GM12878 (cell line): ENCODE data around the gene CORO7.

Experiments
- DPF2 ChIP-seq: fragments of 450-650 bp; IDR thresholded peaks from 2 replicates; pipeline ENCODE4 v1.6.1; 2017; ENCODE audit warnings: mild to moderate bottlenecking
- POLR2AphosphoS2 ChIP-seq: IDR thresholded peaks from 2 replicates; pipeline ENCODE4 v1.6.1; 2011; ENCODE audit warnings: low read depth, mild to moderate bottlenecking, low read length, improper control_type of control experiment, moderate library complexity
- POLR2AphosphoS5 ChIP-seq: IDR thresholded peaks from 2 replicates; pipeline ENCODE4 v1.6.1; 2011; ENCODE audit warnings: mild to moderate bottlenecking, low read length, inconsistent platforms
- STAT1 ChIP-seq: fragments of 450-650 bp; conservative IDR thresholded peaks from 2 replicates; pipeline ENCODE4 v1.6.1; 2014; ENCODE audit warnings: antibody characterized with exemption, mild to moderate bottlenecking
- TCF3 ChIP-seq: IDR thresholded peaks from 2 replicates; pipeline ENCODE4 v1.6.1; 2012; ENCODE audit warnings: low read depth, mild to moderate bottlenecking, low read length, borderline replicate concordance; ENCODE audit not compliant: insufficient read depth
- ZBED1 ChIP-seq: IDR thresholded peaks from 2 replicates; pipeline ENCODE4 v1.6.1; 2016; ENCODE audit warnings: borderline replicate concordance
- TF ChIP-seq, protein P1 (sequence below), 3 experiments: IDR thresholded peaks in 2 of 3; conservative IDR thresholded peaks in 1 of 3; 2 replicates each; pipeline ENCODE4 v1.5.1; 2011; ENCODE audit warnings: low read depth in 3 of 3, low read length in 3 of 3, mild to moderate bottlenecking in 3 of 3, control low read depth in 2 of 3, moderate library complexity in 2 of 3, inconsistent platforms in 1 of 3, mixed read lengths in 1 of 3; ENCODE audit not compliant: control insufficient read depth in 2 of 3, insufficient read depth in 1 of 3; ENCODE audit errors: extremely low read depth in 1 of 3

DNA sequence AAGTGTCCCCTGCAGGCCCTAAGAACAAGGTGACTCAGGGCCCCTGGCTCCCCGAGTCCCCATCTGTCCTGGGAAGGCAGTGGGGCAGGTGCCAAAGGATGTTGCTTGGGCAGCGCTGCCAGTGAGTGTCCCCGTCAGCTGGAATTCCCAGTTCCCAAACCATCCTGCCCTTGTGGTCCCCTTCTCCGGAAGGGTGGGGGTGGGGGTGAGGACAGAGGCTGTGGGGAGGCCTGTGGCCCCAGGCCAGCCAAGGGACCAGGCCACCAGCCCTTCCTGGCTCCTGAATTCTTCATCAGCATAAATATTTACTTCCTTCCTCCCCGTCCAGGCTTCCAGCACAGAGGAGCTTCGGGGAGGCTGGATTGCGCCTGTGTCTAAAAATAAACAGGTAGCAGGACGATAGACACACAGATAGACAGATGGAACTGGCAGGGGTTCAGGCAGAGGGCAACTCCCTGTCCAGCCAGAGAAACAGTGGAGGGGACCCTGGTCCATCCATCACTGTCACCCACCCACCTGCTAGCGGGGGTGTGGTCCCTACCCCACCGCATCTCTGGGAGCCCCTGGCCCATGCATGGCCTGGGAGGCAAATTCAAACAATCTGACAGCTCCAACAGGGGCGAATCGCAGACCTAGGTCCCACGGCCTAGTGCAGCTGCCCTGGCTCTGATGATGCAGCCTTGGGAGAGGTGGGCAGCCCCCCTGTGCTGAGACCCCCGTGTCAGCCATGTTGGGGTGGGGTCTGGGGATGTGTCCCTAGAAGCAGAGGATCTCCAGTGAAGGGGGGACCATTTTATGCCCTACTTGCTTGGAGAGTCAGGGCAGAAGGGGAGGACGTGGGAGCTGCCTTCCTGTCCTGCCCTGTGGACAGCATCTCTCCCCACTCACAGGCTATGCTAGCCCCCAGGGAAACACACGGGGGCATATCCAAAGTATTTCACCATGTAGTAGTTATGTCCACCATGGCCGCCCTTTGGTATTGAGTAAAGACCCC, 87.3 kb downstream of the CORO7 start:
- TF ChIP-seq POLR2AphosphoS5 (no peak), STAT1 (no peak), DPF2 (no peak), TCF3 (no peak), ZBED1 (no peak), POLR2AphosphoS2 (no peak)
- TF ChIP-seq, protein P1, sequence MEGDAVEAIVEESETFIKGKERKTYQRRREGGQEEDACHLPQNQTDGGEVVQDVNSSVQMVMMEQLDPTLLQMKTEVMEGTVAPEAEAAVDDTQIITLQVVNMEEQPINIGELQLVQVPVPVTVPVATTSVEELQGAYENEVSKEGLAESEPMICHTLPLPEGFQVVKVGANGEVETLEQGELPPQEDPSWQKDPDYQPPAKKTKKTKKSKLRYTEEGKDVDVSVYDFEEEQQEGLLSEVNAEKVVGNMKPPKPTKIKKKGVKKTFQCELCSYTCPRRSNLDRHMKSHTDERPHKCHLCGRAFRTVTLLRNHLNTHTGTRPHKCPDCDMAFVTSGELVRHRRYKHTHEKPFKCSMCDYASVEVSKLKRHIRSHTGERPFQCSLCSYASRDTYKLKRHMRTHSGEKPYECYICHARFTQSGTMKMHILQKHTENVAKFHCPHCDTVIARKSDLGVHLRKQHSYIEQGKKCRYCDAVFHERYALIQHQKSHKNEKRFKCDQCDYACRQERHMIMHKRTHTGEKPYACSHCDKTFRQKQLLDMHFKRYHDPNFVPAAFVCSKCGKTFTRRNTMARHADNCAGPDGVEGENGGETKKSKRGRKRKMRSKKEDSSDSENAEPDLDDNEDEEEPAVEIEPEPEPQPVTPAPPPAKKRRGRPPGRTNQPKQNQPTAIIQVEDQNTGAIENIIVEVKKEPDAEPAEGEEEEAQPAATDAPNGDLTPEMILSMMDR (IDR thresholded peaks at IDR 0.05 in 2 of 3, conservative IDR thresholded peaks at IDR 0.05 in 1 of 3; ENCODE audit: control insufficient read depth in 2 of 3, extremely low read depth in 1 of 3, insufficient read depth in 1 of 3, low read depth in 3 of 3, low read length in 3 of 3), result no peak
